K562 (cell line): ENCODE results near the gene ERMP1. TPM values are rescaled to one million over a fixed set of nuclear protein-coding genes. Genes with fewer than 3 reads are reported as not detected.

Source experiments
- ATAC-seq: fragments of 200-7000 bp; cut with Tn5 transposase; 3 replicates; pipeline ENCODE4 v1.9.1; 2020; ENCODE audit warnings: moderate library complexity
- BruUV-seq: library from RNA; stranded (reverse); fragments of 400-500 nt; replicated peaks from 2 replicates; lab custom pipeline; 2021; lab: Mats Ljungman, UMichigan
- CTCF ChIA-PET: fragments of 300-600 bp; formaldehyde crosslinking; extraction: SDS; loops from one replicate; lab custom pipeline; 2021; ENCODE audit warnings: low intra/inter-chr PET ratio; lab: Yijun Ruan, JAX
- POLR2A ChIA-PET: fragments of 300-600, 350-650 bp; sonication (Branson Sonifier 250); formaldehyde crosslinking; extraction: SDS; loops from one replicate; lab custom pipeline; 2021; ENCODE audit warnings: antibody characterized with exemption, inconsistent platforms; lab: Yijun Ruan, JAX
- DNase-seq, 4 experiments: peaks; one replicate each; pipeline versions ENCODE4 v3.0.0 to v3.0.0-alpha.2; 2011 to 2018; ENCODE audit warnings: low spot score in 3 of 4, mixed read lengths in 3 of 4; ENCODE audit errors: extremely low read depth in 1 of 4
- FAIRE-seq: peaks from 2 replicates; lab custom pipeline; 2011; peaks lifted over from hg19 to GRCh38; lab: Jason Lieb, UNC
- H2AFZ ChIP-seq: 2 replicates; pipeline ENCODE4 v1.6.0; 2011; ENCODE audit warnings: low read depth, low read length, control low read depth, inconsistent platforms
- H3K27ac ChIP-seq: fragments of 200-600 bp; 3 replicates; pipeline ENCODE4 v1.8.0; 2011; ENCODE audit warnings: low read depth, mild to moderate bottlenecking, control low read depth, inconsistent platforms, low read length, moderate library complexity, mixed read lengths; ENCODE audit errors: extremely low read depth
- H3K27me3 ChIP-seq, 2 experiments: fragments of 300-600 bp in 1 of 2; 2 replicates in 1 of 2; 3 replicates in 1 of 2; pipeline versions ENCODE4 v1.6.0 to v1.8.0; 2011; ENCODE audit warnings: inconsistent platforms in 2 of 2, low read length in 2 of 2, mild to moderate bottlenecking in 1 of 2, mixed read lengths in 1 of 2, moderate library complexity in 1 of 2; ENCODE audit not compliant: control insufficient read depth in 2 of 2, insufficient read depth in 2 of 2
- H3K36me3 ChIP-seq: fragments of 300-600 bp; 3 replicates; pipeline ENCODE4 v1.8.0; 2011; ENCODE audit warnings: mild to moderate bottlenecking, low read length, inconsistent platforms; ENCODE audit not compliant: control insufficient read depth, insufficient read depth
- H3K4me1 ChIP-seq, 2 experiments: fragments of 200-600 bp in 1 of 2; replicated peaks in 1 of 2; 2 replicates in 1 of 2; 3 replicates in 1 of 2; pipeline versions ENCODE4 v1.5.1 to v1.8.0; 2011; ENCODE audit warnings: inconsistent platforms in 2 of 2, low read length in 2 of 2, mild to moderate bottlenecking in 1 of 2, mixed read lengths in 1 of 2, moderate library complexity in 1 of 2; ENCODE audit not compliant: control insufficient read depth in 2 of 2, insufficient read depth in 2 of 2
- H3K4me2 ChIP-seq: 2 replicates; pipeline ENCODE4 v1.6.1; 2011; ENCODE audit warnings: low read length, control low read depth, inconsistent platforms, mixed read lengths; ENCODE audit not compliant: insufficient read depth
- H3K4me3 ChIP-seq: fragments of 200-600 bp; sonication (generic), shearing (Covaris generic); 2 replicates; pipeline ENCODE4 v1.5.1; 2016; ENCODE audit warnings: control low read depth, inconsistent platforms
- H3K79me2 ChIP-seq: fragments of 200-600 bp; 3 replicates; pipeline ENCODE4 v1.8.0; 2011; ENCODE audit warnings: low read length, inconsistent platforms; ENCODE audit not compliant: control insufficient read depth, insufficient read depth
- H3K9ac ChIP-seq, 2 experiments: 2 replicates each; pipeline versions ENCODE4 v1.6.0 to v1.6.1; 2011; ENCODE audit warnings: low read depth in 2 of 2, low read length in 2 of 2, control low read depth in 1 of 2, inconsistent platforms in 1 of 2, mild to moderate bottlenecking in 1 of 2, mixed read lengths in 1 of 2; ENCODE audit not compliant: insufficient read depth in 1 of 2
- H3K9me1 ChIP-seq: one replicate; pipeline ENCODE4 v1.6.0; 2011; ENCODE audit warnings: inconsistent platforms, mild to moderate bottlenecking, low read length, moderate library complexity; ENCODE audit not compliant: control insufficient read depth, insufficient read depth
- H3K9me3 ChIP-seq: replicated peaks from 2 replicates; pipeline ENCODE4 v1.5.1; 2011; ENCODE audit warnings: low read depth, low read length, inconsistent platforms; ENCODE audit not compliant: control insufficient read depth, insufficient read depth
- H4K20me1 ChIP-seq: replicated peaks from 2 replicates; pipeline ENCODE4 v1.6.1; 2011; ENCODE audit warnings: low read length, inconsistent platforms, mixed read lengths; ENCODE audit not compliant: control insufficient read depth, insufficient read depth
- ADNP ChIP-seq: fragments of 200-800 bp; sonication (Bioruptor generic); IDR thresholded peaks from 2 replicates; pipeline ENCODE4 v1.6.1; 2016; ENCODE audit warnings: missing genetic modification characterization, missing compliant biosample characterization
- CREB3 ChIP-seq: fragments of 450-650 bp; conservative IDR thresholded peaks from 2 replicates; pipeline ENCODE4 v1.6.1; 2016; ENCODE audit warnings: missing genetic modification characterization, low read depth, mild to moderate bottlenecking, missing compliant biosample characterization, moderate library complexity
- CTBP1 ChIP-seq: fragments of 450-650 bp; IDR thresholded peaks from 2 replicates; pipeline ENCODE4 v1.6.1; 2016; ENCODE audit warnings: borderline replicate concordance
- FOS ChIP-seq: IDR thresholded peaks from 3 replicates; pipeline ENCODE4 v1.6.1; 2011; ENCODE audit not compliant: insufficient read length; ENCODE audit errors: extremely low read depth
- L3MBTL2 ChIP-seq: fragments of 450-650 bp; IDR thresholded peaks from 2 replicates; pipeline ENCODE4 v1.6.1; 2016; ENCODE audit warnings: mild to moderate bottlenecking, moderate library complexity
- MECOM ChIP-seq: fragments of 250-450 bp; sonication (Bioruptor Pico); IDR thresholded peaks from 2 replicates; pipeline ENCODE4 v1.8.0; 2022; ENCODE audit warnings: inconsistent platforms
- PPARD ChIP-seq: fragments of 250-450 bp; sonication (Bioruptor Pico); IDR thresholded peaks from 2 replicates; pipeline ENCODE4 v1.8.0; 2022; ENCODE audit warnings: inconsistent platforms, mild to moderate bottlenecking, moderate library complexity
- PTBP1 ChIP-seq: fragments of 200-400 bp; formaldehyde crosslinking; IDR thresholded peaks from 2 replicates; pipeline ENCODE4 v1.6.1; 2017; ENCODE audit warnings: low read depth, low read length
- SRSF9 ChIP-seq: fragments of 200-400 bp; formaldehyde crosslinking; IDR thresholded peaks from 2 replicates; pipeline ENCODE4 v1.6.1; 2017; ENCODE audit warnings: low read depth, low read length, borderline replicate concordance
- ZNF311 ChIP-seq: fragments of 250-450 bp; sonication (Bioruptor Pico); IDR thresholded peaks from 2 replicates; pipeline ENCODE4 v1.4.0; 2020; ENCODE audit warnings: mild to moderate bottlenecking, moderate library complexity
- ZNF324 ChIP-seq: fragments of 250-450 bp; sonication (Bioruptor Pico); IDR thresholded peaks from 2 replicates; pipeline ENCODE4 v1.4.0; 2020; ENCODE audit warnings: mild to moderate bottlenecking
- ZNF583 ChIP-seq: fragments of 250-450 bp; sonication (Bioruptor Pico); IDR thresholded peaks from 2 replicates; pipeline ENCODE4 v1.4.0; 2020
- ZNF764 ChIP-seq: fragments of 250-450 bp; sonication (Bioruptor Pico); IDR thresholded peaks from 2 replicates; pipeline ENCODE4 v1.4.0; 2020; ENCODE audit warnings: low read depth, mild to moderate bottlenecking, moderate library complexity
- ZNF766 ChIP-seq: fragments of 200-800 bp; sonication (Bioruptor generic); conservative IDR thresholded peaks from 2 replicates; pipeline ENCODE4 v1.6.1; 2016; ENCODE audit warnings: missing genetic modification characterization, missing compliant biosample characterization
- ZNF780A ChIP-seq: fragments of 250-450 bp; sonication (Bioruptor Pico); IDR thresholded peaks from 2 replicates; pipeline ENCODE4 v1.5.0; 2021; ENCODE audit warnings: mild to moderate bottlenecking
- WGBS: fragments of 100-300 bp; shearing (Covaris generic); methylation state at CpG from one replicate; pipeline ENCODE4 v1.1.6; 2016; ENCODE audit warnings: low coverage, mixed read lengths; ENCODE audit not compliant: insufficient coverage; ENCODE audit errors: missing lambda C conversion rate; 5-methylcytosine and 5-hydroxymethylcytosine counted together
- in situ Hi-C: fragments of 300-500 bp; cut with MboI; formaldehyde crosslinking; loops from 4 replicates; pipeline ENCODE4 v1.15.0; 2018; ENCODE audit warnings: inconsistent platforms, mixed read lengths
- intact Hi-C: fragments of 100-400 bp; cut with micrococcal nuclease; formaldehyde crosslinking; loops from 2 replicates; pipeline ENCODE4 v1.14.2; 2022
- polyA plus RNA-seq, 8 experiments: library from polyadenylated mRNA; depleted of rRNA in 4 of 8; stranded (reverse) in 5 of 8; unstranded in 3 of 8; fragments of >200 nt; fragmentation: Nextera tagmentation in 2 of 8; fragmentation: Illumina TruSeq in 1 of 8; extraction: Ambion mirVana in 2 of 8; extraction: Trizol in 1 of 8; gene quantifications; 2 replicates each; pipeline versions ENCODE4 v1.2.1 to v1.2.3, GENCODE V29; 2011 to 2014; ENCODE audit warnings: inconsistent platforms in 1 of 8, missing spikeins in 1 of 8
- total RNA-seq, 7 experiments: library from RNA; depleted of rRNA in 6 of 7; stranded (reverse); fragments of >200 nt in 6 of 7; fragmentation: Illumina TruSeq in 2 of 7; extraction: Trizol in 2 of 7; gene quantifications; 2 replicates each; pipeline versions ENCODE4 v1.2.1 to v1.2.3, GENCODE V29; 2011 to 2021; ENCODE audit warnings: low replicate concordance in 1 of 7
- TF ChIP-seq, protein P1 (sequence below): fragments of 250-450 bp; sonication (Bioruptor Pico); IDR thresholded peaks from 2 replicates; pipeline ENCODE4 v1.6.1; 2021; ENCODE audit warnings: mild to moderate bottlenecking

ERMP1 gene
- total and polyA plus RNA-seq, 9 of the 15 experiments (the other 6 are each of a cell fraction or from before 2014, with no cell fraction given) = 2.5 to 26.3 (median 12.6) TPM

- ATAC-seq (no peak), DNase-seq (no peak), FAIRE-seq (no peak)
- intact Hi-C loops = no loop called here
- no peaks in the 10 kb centered on the region for H3K9me1 ChIP-seq
- no peak for TF ChIP-seq SRSF9
- no peak for TF ChIP-seq CREB3 (tag)
- TF ChIP-seq ZNF766 (CRISPR knock-in tag) = no peak
- TF ChIP-seq L3MBTL2 = no peak
- TF ChIP-seq, protein P1, sequence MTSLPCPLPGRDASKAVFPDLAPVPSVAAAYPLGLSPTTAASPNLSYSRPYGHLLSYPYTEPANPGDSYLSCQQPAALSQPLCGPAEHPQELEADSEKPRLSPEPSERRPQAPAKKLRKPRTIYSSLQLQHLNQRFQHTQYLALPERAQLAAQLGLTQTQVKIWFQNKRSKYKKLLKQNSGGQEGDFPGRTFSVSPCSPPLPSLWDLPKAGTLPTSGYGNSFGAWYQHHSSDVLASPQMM (CRISPR knock-in tag) = no peak
- TF ChIP-seq PTBP1 = no peak
- no peak for TF ChIP-seq PPARD (CRISPR knock-in tag)
- TF ChIP-seq ZNF311 (CRISPR knock-in tag) = no peak
- no peak for TF ChIP-seq ZNF324 (CRISPR knock-in tag)
- TF ChIP-seq ZNF583 (CRISPR knock-in tag) = no peak
- TF ChIP-seq ZNF764 = no peak
- no peak for TF ChIP-seq ZNF780A
- no peak for TF ChIP-seq MECOM (CRISPR knock-in tag)
- no peak for TF ChIP-seq FOS
- no peak for TF ChIP-seq ADNP (tag)
- TF ChIP-seq CTBP1 = no peak
- no peaks in the 10 kb centered on the region for H4K20me1 ChIP-seq
- no peak overlapping the region for H3K9ac ChIP-seq
- H3K36me3 ChIP-seq = peaks cover 51% of the 10 kb centered on the region
- no peaks in the 10 kb centered on the region for H3K4me1 ChIP-seq
- H3K79me2 ChIP-seq = no peaks in the 10 kb centered on the region
- H3K27me3 ChIP-seq = no peaks in the 10 kb centered on the region
- no TSS peak for BruUV-seq
- H3K4me3 ChIP-seq = no peak overlapping the region
- H3K9me3 ChIP-seq = peaks cover 8% of the 10 kb centered on the region
- ChIA-PET POLR2A (no interaction called here), CTCF (no interaction called here)
- no peak overlapping the region for H3K4me2 ChIP-seq
- in situ Hi-C loops = no loop called here
- 100% methylated on average over 1 of the region's 1 CpG for WGBS
- no peak overlapping the region for H3K27ac ChIP-seq
- H2AFZ ChIP-seq = no peak overlapping the region
Observed at GRCh38 chr9:5783982-5784381, 48.9 kb downstream of the ERMP1 start.
